Measurements from ENCODE around the gene NPTN.

Gene NPTN

GRCh38 chr15:73517566-73517965 is 115.6 kb downstream of the NPTN start:
- Histone ChIP-seq H3K36me3 (replicated peaks; ENCODE audit: insufficient read depth, low read length) (no peaks in the 10 kb centered on the region), H2AFZ (ENCODE audit: low read length) (no peak overlapping the region), H4K20me1 (ENCODE audit: insufficient read depth, low read length) (no peaks in the 10 kb centered on the region), H3K4me1 (ENCODE audit: low read length) (peaks cover 6% of the 10 kb centered on the region), H3F3A (ENCODE audit: insufficient read depth, low read length) (no peaks in the 10 kb centered on the region), H3K27ac (ENCODE audit: low read length) (no peak overlapping the region), H3K27me3 (replicated peaks; ENCODE audit: insufficient read depth, low read length) (no peaks in the 10 kb centered on the region), H3K9ac (ENCODE audit: low read length) (no peak overlapping the region), H3K4me3 (ENCODE audit: low read length) (no peak overlapping the region), H3K79me2 (ENCODE audit: low read length) (no peaks in the 10 kb centered on the region), H3K9me2 (replicated peaks; ENCODE audit: insufficient read depth, low read length) (no peaks in the 10 kb centered on the region), H3K4me2 (ENCODE audit: low read depth, low read length) (no peak overlapping the region), H3K9me3 (replicated peaks; ENCODE audit: insufficient read depth, low read length) (no peaks in the 10 kb centered on the region)
- TF ChIP-seq EZH2 (optimal IDR thresholded peaks at IDR 0.05; ENCODE audit: low read depth, low read length) (no peak), CTCF (IDR thresholded peaks at IDR 0.05; ENCODE audit: low read length) (no peak), EZH2phosphoT487 (IDR thresholded peaks at IDR 0.05; ENCODE audit: low read length) (no peak)
- no peak for DNase-seq

- H3K4me1 ChIP-seq (ENCODE audit: low read length), result peaks cover 6% of the 10 kb centered on the region
- DNase-seq, result no peak
- no peak overlapping the region for H3K4me3 ChIP-seq (ENCODE audit: low read length)
- H3K9me3 ChIP-seq (replicated peaks; ENCODE audit: insufficient read depth, low read length), result no peaks in the 10 kb centered on the region
- H3K9me2 ChIP-seq (replicated peaks; ENCODE audit: insufficient read depth, low read length), result no peaks in the 10 kb centered on the region
- H3F3A ChIP-seq (ENCODE audit: insufficient read depth, low read length), result no peaks in the 10 kb centered on the region
- no peak overlapping the region for H2AFZ ChIP-seq (ENCODE audit: low read length)
- no peaks in the 10 kb centered on the region for H3K36me3 ChIP-seq (replicated peaks; ENCODE audit: insufficient read depth, low read length)
- TF ChIP-seq EZH2phosphoT487 (IDR thresholded peaks at IDR 0.05; ENCODE audit: low read length) (no peak), EZH2 (optimal IDR thresholded peaks at IDR 0.05; ENCODE audit: low read depth, low read length) (no peak), CTCF (IDR thresholded peaks at IDR 0.05; ENCODE audit: low read length) (no peak)
- no peak overlapping the region for H3K4me2 ChIP-seq (ENCODE audit: low read depth, low read length)
- no peak overlapping the region for H3K27ac ChIP-seq (ENCODE audit: low read length)
- no peaks in the 10 kb centered on the region for H3K79me2 ChIP-seq (ENCODE audit: low read length)
- H3K9ac ChIP-seq (ENCODE audit: low read length), result no peak overlapping the region
- no peaks in the 10 kb centered on the region for H4K20me1 ChIP-seq (ENCODE audit: insufficient read depth, low read length)
- H3K27me3 ChIP-seq (replicated peaks; ENCODE audit: insufficient read depth, low read length), result no peaks in the 10 kb centered on the region
Measured at GRCh38 chr15:73515527-73515926, 117.7 kb downstream of the NPTN start.
